ENCODE results near the gene PBX1.

The PBX1 gene

DNA sequence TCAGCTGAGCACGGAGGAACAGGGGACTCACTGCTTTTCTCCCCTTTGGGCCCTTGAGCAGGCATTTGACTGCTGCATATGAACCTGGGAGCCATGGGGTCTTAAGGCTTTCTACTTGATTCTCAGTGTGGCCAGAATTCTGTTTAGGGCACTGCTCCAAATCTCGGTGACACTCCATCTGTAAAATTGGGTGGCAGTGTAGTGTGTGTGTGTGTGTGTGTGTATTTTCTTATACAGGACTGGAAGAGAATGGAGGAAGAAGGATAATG is 162.2 kb downstream of the PBX1 start:
- no peaks in the 10 kb centered on the region for H3K4me1 ChIP-seq (ENCODE audit: low read depth, poor library complexity, severe bottlenecking)
- H3K27me3 ChIP-seq (ENCODE audit: insufficient read depth, low read depth): no peaks in the 10 kb centered on the region
- TF ChIP-seq, protein P1, sequence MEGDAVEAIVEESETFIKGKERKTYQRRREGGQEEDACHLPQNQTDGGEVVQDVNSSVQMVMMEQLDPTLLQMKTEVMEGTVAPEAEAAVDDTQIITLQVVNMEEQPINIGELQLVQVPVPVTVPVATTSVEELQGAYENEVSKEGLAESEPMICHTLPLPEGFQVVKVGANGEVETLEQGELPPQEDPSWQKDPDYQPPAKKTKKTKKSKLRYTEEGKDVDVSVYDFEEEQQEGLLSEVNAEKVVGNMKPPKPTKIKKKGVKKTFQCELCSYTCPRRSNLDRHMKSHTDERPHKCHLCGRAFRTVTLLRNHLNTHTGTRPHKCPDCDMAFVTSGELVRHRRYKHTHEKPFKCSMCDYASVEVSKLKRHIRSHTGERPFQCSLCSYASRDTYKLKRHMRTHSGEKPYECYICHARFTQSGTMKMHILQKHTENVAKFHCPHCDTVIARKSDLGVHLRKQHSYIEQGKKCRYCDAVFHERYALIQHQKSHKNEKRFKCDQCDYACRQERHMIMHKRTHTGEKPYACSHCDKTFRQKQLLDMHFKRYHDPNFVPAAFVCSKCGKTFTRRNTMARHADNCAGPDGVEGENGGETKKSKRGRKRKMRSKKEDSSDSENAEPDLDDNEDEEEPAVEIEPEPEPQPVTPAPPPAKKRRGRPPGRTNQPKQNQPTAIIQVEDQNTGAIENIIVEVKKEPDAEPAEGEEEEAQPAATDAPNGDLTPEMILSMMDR (conservative IDR thresholded peaks at IDR 0.05; ENCODE audit: low read depth, low read length): no peak
- no peak overlapping the region for H3K4me3 ChIP-seq (IDR thresholded peaks at IDR 0.05; ENCODE audit: insufficient read depth, low read depth, low read length)
- H3K9ac ChIP-seq: no peak overlapping the region
- no peak overlapping the region for H3K4me2 ChIP-seq
- no peaks in the 10 kb centered on the region for H4K20me1 ChIP-seq (ENCODE audit: insufficient read depth)
- no peak overlapping the region for H2AFZ ChIP-seq (ENCODE audit: low read depth)
- H3K79me2 ChIP-seq (ENCODE audit: insufficient read depth, low read depth): no peaks in the 10 kb centered on the region
- no peak overlapping the region for H3K27ac ChIP-seq
- no peaks in the 10 kb centered on the region for H3K36me3 ChIP-seq (ENCODE audit: insufficient read depth)

DNA sequence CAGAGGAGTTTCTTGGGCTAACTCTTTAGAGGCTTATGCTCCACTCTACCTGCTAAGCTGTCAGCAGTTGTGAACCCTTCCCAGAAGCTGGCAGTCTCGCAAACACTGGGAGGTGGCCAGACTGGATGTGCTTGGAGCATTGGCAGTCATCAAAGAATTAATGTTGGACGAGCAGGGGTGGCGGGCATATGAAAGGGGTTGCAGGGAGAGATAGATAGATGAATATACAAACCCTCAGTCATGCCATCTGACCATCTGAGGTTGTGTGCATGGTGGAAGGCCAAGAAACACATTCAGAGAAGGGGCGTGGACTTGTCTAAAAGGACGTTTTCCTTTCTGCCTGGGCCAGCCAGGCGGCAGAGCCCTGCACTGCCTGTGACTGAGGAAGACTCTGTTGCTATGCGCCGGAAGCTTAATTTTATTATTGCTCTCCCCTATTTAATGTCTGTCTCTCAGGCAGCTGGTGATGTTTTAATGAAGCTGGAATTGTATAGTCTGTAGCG is 164.4 kb downstream of the PBX1 start:
- Histone ChIP-seq H3K4me1 (ENCODE audit: low read depth, poor library complexity, severe bottlenecking) (no peaks in the 10 kb centered on the region), H3K4me3 (IDR thresholded peaks at IDR 0.05; ENCODE audit: insufficient read depth, low read depth, low read length) (no peak overlapping the region), H3K27ac (no peak overlapping the region), H4K20me1 (ENCODE audit: insufficient read depth) (no peaks in the 10 kb centered on the region), H2AFZ (ENCODE audit: low read depth) (no peak overlapping the region), H3K36me3 (ENCODE audit: insufficient read depth) (no peaks in the 10 kb centered on the region), H3K27me3 (ENCODE audit: insufficient read depth, low read depth) (no peaks in the 10 kb centered on the region), H3K9ac (no peak overlapping the region), H3K79me2 (ENCODE audit: insufficient read depth, low read depth) (no peaks in the 10 kb centered on the region), H3K4me2 (no peak overlapping the region)
- TF ChIP-seq, protein P1 (conservative IDR thresholded peaks at IDR 0.05; ENCODE audit: low read depth, low read length): no peak

DNA sequence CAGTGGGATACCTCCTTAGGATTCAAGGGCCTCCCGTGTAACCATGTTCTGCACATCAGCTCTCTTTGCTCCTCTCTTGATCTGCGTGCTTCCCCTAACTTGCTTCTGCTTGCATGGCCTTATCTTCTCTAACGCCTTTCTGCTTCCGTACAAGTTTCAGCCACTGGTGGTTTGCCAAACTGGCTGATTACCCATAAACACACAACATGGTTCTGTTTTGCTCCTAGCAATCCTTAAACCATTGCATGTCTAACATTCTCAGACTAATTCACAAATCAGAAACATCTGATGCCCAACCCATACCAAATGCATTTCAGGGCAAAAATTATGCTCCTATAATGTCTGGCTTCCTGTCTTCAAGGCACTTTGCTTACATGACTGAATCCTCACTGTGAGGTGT is 166.4 kb downstream of the PBX1 start:
- Histone ChIP-seq H3K9ac (no peak overlapping the region), H3K4me1 (ENCODE audit: low read depth, poor library complexity, severe bottlenecking) (no peaks in the 10 kb centered on the region), H3K4me2 (no peak overlapping the region), H2AFZ (ENCODE audit: low read depth) (no peak overlapping the region), H3K4me3 (IDR thresholded peaks at IDR 0.05; ENCODE audit: insufficient read depth, low read depth, low read length) (no peak overlapping the region), H3K79me2 (ENCODE audit: insufficient read depth, low read depth) (no peaks in the 10 kb centered on the region), H3K27ac (no peak overlapping the region), H3K27me3 (ENCODE audit: insufficient read depth, low read depth) (no peaks in the 10 kb centered on the region), H4K20me1 (ENCODE audit: insufficient read depth) (no peaks in the 10 kb centered on the region), H3K36me3 (ENCODE audit: insufficient read depth) (no peaks in the 10 kb centered on the region)
- TF ChIP-seq, protein P1 (conservative IDR thresholded peaks at IDR 0.05; ENCODE audit: low read depth, low read length): no peak

DNA sequence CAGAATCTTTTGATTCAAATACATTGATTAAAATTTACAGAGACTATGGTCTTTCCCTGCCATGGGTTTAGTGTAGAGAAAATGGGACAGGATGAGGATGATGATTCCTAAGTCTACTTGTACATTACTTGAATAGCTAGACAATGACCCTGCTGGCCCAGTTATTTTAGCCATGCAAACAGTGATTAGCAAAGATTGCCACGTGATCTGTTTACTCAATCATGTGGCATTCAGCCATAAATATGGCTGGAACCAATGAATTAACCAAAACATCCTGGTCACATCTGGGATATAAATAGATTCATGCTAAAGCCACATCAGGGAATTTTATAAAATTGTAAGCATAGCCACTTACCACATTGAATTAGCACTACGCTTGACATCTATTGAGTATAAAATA is 167.3 kb downstream of the PBX1 start:
- no peaks in the 10 kb centered on the region for H3K79me2 ChIP-seq (ENCODE audit: insufficient read depth, low read depth)
- TF ChIP-seq, protein P1 (conservative IDR thresholded peaks at IDR 0.05; ENCODE audit: low read depth, low read length): no peak

DNA sequence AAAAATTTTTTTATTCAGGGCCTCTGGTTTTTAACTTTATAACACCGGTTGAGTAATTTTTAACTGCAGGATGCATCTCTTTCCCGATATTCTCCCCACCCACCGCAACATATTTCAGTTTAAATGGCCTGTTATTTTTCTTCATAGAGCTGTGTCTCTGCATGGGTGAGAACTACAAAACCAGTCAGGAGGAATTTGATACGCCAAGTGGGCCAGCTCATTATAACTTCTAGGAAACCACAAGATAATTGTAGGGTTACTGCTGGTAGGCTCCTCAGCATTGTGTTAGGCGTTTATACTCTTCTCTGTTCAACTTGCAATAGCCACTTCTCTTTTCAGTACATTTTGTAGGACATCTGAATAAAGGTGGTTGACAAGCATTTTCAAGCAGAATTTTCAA is 169.7 kb downstream of the PBX1 start:
- H3K27ac ChIP-seq: no peak overlapping the region
- H4K20me1 ChIP-seq (ENCODE audit: insufficient read depth): no peaks in the 10 kb centered on the region
- no peaks in the 10 kb centered on the region for H3K36me3 ChIP-seq (ENCODE audit: insufficient read depth)
- no peak overlapping the region for H3K9ac ChIP-seq
- no peaks in the 10 kb centered on the region for H3K27me3 ChIP-seq (ENCODE audit: insufficient read depth, low read depth)
- no peaks in the 10 kb centered on the region for H3K4me1 ChIP-seq (ENCODE audit: low read depth, poor library complexity, severe bottlenecking)
- H3K4me3 ChIP-seq (IDR thresholded peaks at IDR 0.05; ENCODE audit: insufficient read depth, low read depth, low read length): no peak overlapping the region
- TF ChIP-seq, protein P1 (conservative IDR thresholded peaks at IDR 0.05; ENCODE audit: low read depth, low read length): no peak
- H2AFZ ChIP-seq (ENCODE audit: low read depth): no peak overlapping the region
- H3K4me2 ChIP-seq: no peak overlapping the region
- no peaks in the 10 kb centered on the region for H3K79me2 ChIP-seq (ENCODE audit: insufficient read depth, low read depth)

More for the DNA sequence above, 167.3 kb downstream of the PBX1 start:
- Histone ChIP-seq H3K4me1 (ENCODE audit: low read depth, poor library complexity, severe bottlenecking) (no peaks in the 10 kb centered on the region), H4K20me1 (ENCODE audit: insufficient read depth) (no peaks in the 10 kb centered on the region), H3K27ac (no peak overlapping the region), H3K36me3 (ENCODE audit: insufficient read depth) (no peaks in the 10 kb centered on the region), H3K27me3 (ENCODE audit: insufficient read depth, low read depth) (no peaks in the 10 kb centered on the region), H3K4me3 (IDR thresholded peaks at IDR 0.05; ENCODE audit: insufficient read depth, low read depth, low read length) (no peak overlapping the region), H3K9ac (no peak overlapping the region), H2AFZ (ENCODE audit: low read depth) (no peak overlapping the region), H3K4me2 (no peak overlapping the region)
